Aortic smooth muscle cell (primary cell): ENCODE measurements around the gene DHDH. TPM values are rescaled to one million over a fixed set of nuclear protein-coding genes. Genes with fewer than 3 reads are reported as not detected.

Experiments used
- total RNA-seq: library from RNA; depleted of rRNA; stranded (reverse); fragments of >200 nt; gene quantifications from 2 replicates; pipeline ENCODE4 v1.2.3, GENCODE V29; 2014

The DHDH gene
- total RNA-seq: 0.12 TPM in 1 of 2 replicates, not detected in the other

GRCh38 chr19:48933382-48933932, at the start of gene DHDH:
TSS of gene DHDH (plus strand) at chr19:48933699. CDS start at chr19:48933722, 23 bp downstream.

GRCh38 chr19:48899781-48900476, 33.6 kb upstream of the DHDH start, which contains the start of gene NUCB1:
TSS of gene NUCB1 (plus strand) at chr19:48900312. CDS start at chr19:48900797, 485 bp downstream.

GRCh38 chr19:48954595-48955307, 21.3 kb downstream of the DHDH start, which contains the start of gene BAX:
TSS of gene BAX (plus strand) at chr19:48954875. CDS start at chr19:48954929, 54 bp downstream.

GRCh38 chr19:48965040-48965805, 31.7 kb downstream of the DHDH start, which contains the start of gene FTL:
TSS of gene FTL (plus strand) at chr19:48965309. CDS start at chr19:48965508, 199 bp downstream.

GRCh38 chr19:48993175-48994034, 59.9 kb downstream of the DHDH start, which contains the start of the genes GYS1 and RUVBL2:
TSS of gene GYS1 (minus strand) at chr19:48993309. CDS start at chr19:48993112, 197 bp downstream.
TSS of gene RUVBL2 (plus strand) at chr19:48993887. CDS start at chr19:48993912, 25 bp downstream.

Other genes with a start within 250 kb of the DHDH start
- gene FUT2, start 237.7 kb upstream of the DHDH start, total RNA-seq: not detected in 2 replicates
- 0.50 and 0.53 TPM in 2 replicates for gene MAMSTR, start 214.0 kb upstream of the DHDH start, total RNA-seq
- gene RASIP1, start 193.1 kb upstream of the DHDH start, total RNA-seq: 1.1 and 2.1 TPM in 2 replicates
- not detected in 2 replicates for gene IZUMO1, start 186.8 kb upstream of the DHDH start, total RNA-seq
- gene FUT1, start 181.1 kb upstream of the DHDH start, total RNA-seq: 0.25 and 0.26 TPM in 2 replicates
- gene FGF21, start 178.2 kb upstream of the DHDH start, total RNA-seq: not detected in 2 replicates
- 25.0 and 27.4 TPM in 2 replicates for gene BCAT2, start 122.7 kb upstream of the DHDH start, total RNA-seq
- gene HSD17B14, start 97.2 kb upstream of the DHDH start, total RNA-seq: 1.2 and 4.5 TPM in 2 replicates
- 17.2 and 18.3 TPM in 2 replicates for gene PLEKHA4, start 65.1 kb upstream of the DHDH start, total RNA-seq
- 57.1 and 97.7 TPM in 2 replicates for gene PPP1R15A, start 61.3 kb upstream of the DHDH start, total RNA-seq
- gene TULP2, start 35.0 kb upstream of the DHDH start, total RNA-seq: under 0.01 TPM in 1 of 2 replicates, not detected in the other
- gene NUCB1, start 33.4 kb upstream of the DHDH start, total RNA-seq: 169 and 221 TPM in 2 replicates
- 48.5 and 68.4 TPM in 2 replicates for gene BAX, start 21.2 kb downstream of the DHDH start, total RNA-seq
- 2,006 and 2,638 TPM in 2 replicates for gene FTL, start 31.6 kb downstream of the DHDH start, total RNA-seq
- 32.5 and 37.1 TPM in 2 replicates for gene GYS1, start 59.6 kb downstream of the DHDH start, total RNA-seq
- gene RUVBL2, start 60.2 kb downstream of the DHDH start, total RNA-seq: 190 and 270 TPM in 2 replicates
- not detected in 2 replicates for gene LHB, start 83.4 kb downstream of the DHDH start, total RNA-seq
- not detected in 2 replicates for gene CGB3, start 90.6 kb downstream of the DHDH start, total RNA-seq
- not detected in 2 replicates for gene CGB2, start 98.2 kb downstream of the DHDH start, total RNA-seq
- not detected in 2 replicates for gene CGB1, start 103.2 kb downstream of the DHDH start, total RNA-seq
- gene CGB5, start 110.1 kb downstream of the DHDH start, total RNA-seq: not detected in 2 replicates
- not detected in 2 replicates for gene CGB8, start 115.4 kb downstream of the DHDH start, total RNA-seq
- gene CGB7, start 124.0 kb downstream of the DHDH start, total RNA-seq: not detected in 2 replicates
- gene NTF4, start 131.1 kb downstream of the DHDH start, total RNA-seq: not detected in 2 replicates
- gene KCNA7, start 139.0 kb downstream of the DHDH start, total RNA-seq: not detected in 2 replicates
- 143 and 151 TPM in 2 replicates for gene SNRNP70, start 151.8 kb downstream of the DHDH start, total RNA-seq
- 13.0 and 15.6 TPM in 2 replicates for gene LIN7B, start 180.7 kb downstream of the DHDH start, total RNA-seq
- 1.1 and 1.2 TPM in 2 replicates for gene C19orf73, start 185.4 kb downstream of the DHDH start, total RNA-seq
- gene PPFIA3, start 185.8 kb downstream of the DHDH start, total RNA-seq: 1.8 and 2.1 TPM in 2 replicates
- 0.26 and 1.2 TPM in 2 replicates for gene HRC, start 221.7 kb downstream of the DHDH start, total RNA-seq
- 20.5 and 33.0 TPM in 2 replicates for gene TRPM4, start 224.1 kb downstream of the DHDH start, total RNA-seq